Measurements from ENCODE around the gene STK4. TPM values are rescaled to one million over a fixed set of nuclear protein-coding genes. Genes with fewer than 3 reads are reported as not detected.

Gene STK4
- total and polyA plus RNA-seq, 2 of the 4 experiments (the other 2 are of a cell fraction), result 10.2 to 22.2 TPM

- Histone ChIP-seq H2AK9ac (replicated peaks; ENCODE audit: low read depth, low read length, poor library complexity) (no peak overlapping the region), H3K23ac (ENCODE audit: low read depth, low read length) (no peak overlapping the region), H3K27me3 (ENCODE audit: control insufficient read depth, insufficient read depth, low read length) (no peaks in the 10 kb centered on the region), H2AFZ (replicated peaks; ENCODE audit: low read length, poor library complexity) (no peak overlapping the region), H3K4ac (ENCODE audit: low read depth, low read length) (no peak overlapping the region), H3K9me1 (ENCODE audit: insufficient read depth, low read length) (no peaks in the 10 kb centered on the region; the same call in 1 of the 2 replicates), H4K5ac (ENCODE audit: low read depth, low read length) (peak overlapping the region; percentile 63), H2BK20ac (ENCODE audit: low read depth, low read length) (no peak overlapping the region), H3K18ac (ENCODE audit: low read depth, low read length) (peak overlapping the region; percentile 24; the same call in 1 of the 2 replicates), H2BK15ac (ENCODE audit: low read depth, low read length) (peak overlapping the region; percentile 31; the same call in 1 of the 3 replicates), H3K36me3 (ENCODE audit: control insufficient read depth, insufficient read depth, low read length) (0 out of 2 replicates have a peak, but pooled peaks cover 1% of the 10 kb centered on the region), H2AK5ac (ENCODE audit: low read depth, low read length) (0 out of 2 replicates have a peak overlapping the region, but pooled peaks have one; percentile 17), H4K20me1 (ENCODE audit: insufficient read depth, low read length) (no peaks in the 10 kb centered on the region), H3K14ac (replicated peaks; ENCODE audit: low read depth, low read length) (no peak overlapping the region), H3K9me3 (ENCODE audit: control insufficient read depth, insufficient read depth, low read length) (no peaks in the 10 kb centered on the region), H4K8ac (ENCODE audit: low read depth in 2 of 2, low read length in 2 of 2) (no peak overlapping the region), H3K9ac (ENCODE audit: low read depth, low read length) (no peak overlapping the region), H3K4me2 (ENCODE audit: low read depth, low read length) (no peak overlapping the region), H3K27ac (ENCODE audit: insufficient read depth, low read length) (no peak overlapping the region), H3K4me3 (ENCODE audit: insufficient read depth, low read depth, low read length) (no peak overlapping the region), H4K91ac (ENCODE audit: insufficient read depth, low read depth, low read length) (no peak overlapping the region; the same call in 1 of the 2 replicates), H3K4me1 (ENCODE audit: control insufficient read depth, insufficient read depth, low read length) (peaks cover 16% of the 10 kb centered on the region), H3K56ac (ENCODE audit: extremely low read depth, insufficient read depth, low read length) (no peak overlapping the region), H2BK5ac (ENCODE audit: low read depth, low read length, poor library complexity, severe bottlenecking) (peak overlapping the region; percentile 10), H2BK120ac (ENCODE audit: low read depth, low read length) (no peak overlapping the region), H3K79me1 (ENCODE audit: low read depth in 1 of 2, low read length in 2 of 2) (no peaks in the 10 kb centered on the region; a peak in 1 of 4 replicates)
- dilution Hi-C loops (cut with HindIII; ENCODE audit: low sequenced_read_pairs, unreplicated experiment) (no loop called here), intact Hi-C loops (cut with micrococcal nuclease) (loop anchor here (5.0 kb wide), 1 partner anchor 34 kb away; no protein-coding TSS in a partner anchor), in situ Hi-C loops (cut with MboI; ENCODE audit: low sequenced_read_pairs) (loop anchor here (5.0 kb wide), 1 partner anchor 39 kb away; no protein-coding TSS in a partner anchor)
- TF ChIP-seq USF2 (IDR thresholded peaks at IDR 0.05; ENCODE audit: low read depth, low read length) (no peak), CEBPB (IDR thresholded peaks at IDR 0.05; ENCODE audit: low read depth, low read length) (no peak), FOS (IDR thresholded peaks at IDR 0.05; ENCODE audit: low read depth, low read length) (no peak), SMC3 (IDR thresholded peaks at IDR 0.05; ENCODE audit: low read depth, low read length) (no peak), RCOR1 (IDR thresholded peaks at IDR 0.05; ENCODE audit: insufficient replicate concordance, low read length) (no peak), RFX5 (IDR thresholded peaks at IDR 0.05; ENCODE audit: low read depth, low read length) (no peak), POLR2A (IDR thresholded peaks at IDR 0.05; ENCODE audit: low read depth, low read length) (no peak), MAZ (IDR thresholded peaks at IDR 0.05; ENCODE audit: borderline replicate concordance, low read depth, low read length) (no peak), NFE2L2 (IDR thresholded peaks at IDR 0.05; ENCODE audit: low read depth, low read length) (no peak), MAFK (IDR thresholded peaks at IDR 0.05; ENCODE audit: low read depth, low read length) (no peak)
- ChIA-PET CTCF (no interaction called here), POLR2A (ENCODE audit: unreplicated experiment) (no interaction called here)
- BruUV-seq (replicated peaks), result no TSS peak
- DNase-seq (no peak), ATAC-seq (ENCODE audit: low read depth) (no peak)
- WGBS, 2 experiments (ENCODE audit: extremely low coverage in 2 of 2, insufficient read length in 1 of 2), result no CpG with 5 or more reads among the region's 1 CpG
Measured at GRCh38 chr20:45085867-45086266, 119.6 kb downstream of the STK4 start.
